CMK (cell line): ENCODE results near the gene KRT17.

Experiments used
- DNase-seq: peaks from one replicate; pipeline ENCODE4 v3.0.0-alpha.2; 2010; ENCODE audit warnings: low read depth

KRT17 gene

DNA sequence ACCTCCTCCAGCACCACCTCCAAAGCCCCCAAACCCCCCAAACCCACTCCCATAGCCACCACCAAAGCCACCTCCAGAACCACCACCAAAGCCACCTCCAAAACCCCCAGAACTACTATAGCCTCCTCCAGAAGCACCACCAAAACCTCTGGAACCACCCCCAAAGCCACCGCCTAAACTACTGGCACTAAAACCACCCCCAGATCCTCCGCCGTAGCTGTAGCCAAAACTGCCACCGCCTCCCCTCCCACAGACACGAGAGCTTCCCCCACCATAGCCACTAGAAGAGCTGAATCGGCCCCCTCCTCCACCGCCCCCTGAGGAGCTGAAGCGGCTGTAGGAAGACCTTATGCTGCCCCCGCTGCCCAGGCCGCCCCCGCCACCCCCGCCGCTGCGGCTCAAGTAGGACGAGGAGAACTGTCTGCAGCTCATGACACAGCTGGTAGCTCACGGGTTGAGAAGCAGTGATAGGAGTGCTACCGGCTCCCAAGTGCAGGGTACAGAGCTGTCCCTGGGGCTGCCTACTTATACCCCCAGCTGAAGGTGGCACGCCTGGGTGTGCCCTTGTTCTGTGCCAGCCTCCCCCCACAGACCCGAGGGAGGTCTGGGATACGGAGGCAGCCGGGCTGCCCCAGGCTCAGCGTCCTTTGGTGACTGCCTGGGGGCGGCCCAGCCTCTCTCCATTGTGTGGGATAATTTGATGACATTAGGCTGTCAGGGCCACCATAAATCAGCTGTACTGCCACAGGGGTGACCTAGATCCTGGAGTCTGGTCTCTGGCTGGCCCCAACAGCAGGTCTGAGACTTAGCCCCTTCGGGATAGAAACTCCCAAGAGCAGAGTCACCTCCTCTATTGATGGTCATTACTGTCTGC lies 52.6 kb downstream of the KRT17 start, which contains the start of gene KRT9:
KRT9 (minus strand) TSS at position 499 of the 874 bp plus-strand sequence; CDS start at position 432, 67 bp downstream.
- no peak for DNase-seq
